Prostate gland (tissue), 2 donors: ENCODE results near the gene DUSP28. TPM values are rescaled to one million over a fixed set of nuclear protein-coding genes. Genes with fewer than 3 reads are reported as not detected.
"Not testable (repeated sequence)": the region's sequence is repeated elsewhere in the genome, so short reads cannot be mapped to it uniquely, and the experiment has no call there.

ENCODE experiments used
- DNase-seq: peaks from one replicate; pipeline ENCODE4 v3.0.0-alpha.2; 2019; ENCODE audit warnings: low spot score
- H3K27ac ChIP-seq, 2 donors: fragments of 200-600 bp; sonication (generic); 2 replicates each; pipeline ENCODE4 v1.5.1; 2017 to 2019
- H3K27me3 ChIP-seq: fragments of 200-600 bp; sonication (generic); replicated peaks from 2 replicates; pipeline ENCODE4 v1.5.1; 2019; ENCODE audit not compliant: insufficient read depth
- H3K36me3 ChIP-seq, 2 donors: fragments of 200-600 bp; sonication (generic); 1 replicate in 1 of 2; 2 replicates in 1 of 2; pipeline versions ENCODE4 v1.5.1 to v1.8.1; 2017 to 2019
- H3K4me1 ChIP-seq: fragments of 200-600 bp; sonication (generic); replicated peaks from 2 replicates; pipeline ENCODE4 v1.5.1; 2019
- H3K4me3 ChIP-seq, 2 donors: fragments of 200-600 bp; sonication (generic); 2 replicates each; pipeline ENCODE4 v1.5.1; 2017 to 2019
- H3K9me3 ChIP-seq: fragments of 200-600 bp; sonication (generic); 2 replicates; pipeline ENCODE4 v1.5.1; 2017
- POLR2A ChIP-seq: fragments of 450-650 bp; IDR thresholded peaks from one replicate; pipeline ENCODE4 v1.6.1; 2016; ENCODE audit warnings: antibody characterized with exemption, mild to moderate bottlenecking
- POLR2AphosphoS5 ChIP-seq: sonication (generic); formaldehyde crosslinking; IDR thresholded peaks from one replicate; pipeline ENCODE4 v1.6.1; 2017; ENCODE audit warnings: antibody characterized with exemption
- WGBS: methylation state at CpG from one replicate; pipeline ENCODE4 v1.1.5; 2018; 5-methylcytosine and 5-hydroxymethylcytosine counted together
- intact Hi-C: fragments of 100-400 bp; cut with DNase I; formaldehyde crosslinking; loops from one replicate; pipeline ENCODE4 v1.14.2; 2022
- total RNA-seq, 2 donors: library from RNA; depleted of rRNA; stranded (reverse); fragments of >200 nt; gene quantifications; one replicate each; pipeline ENCODE4 v1.1.0, GENCODE V29; 2016
- TF ChIP-seq, protein P1 (sequence below), 4 experiments: fragments of 200-600 bp in 2 of 4; fragments of 450-650 bp in 2 of 4; sonication (generic) in 2 of 4; IDR thresholded peaks; 1 replicate in 3 of 4; 2 replicates in 1 of 4; pipeline ENCODE4 v1.5.1; 2016 to 2019; ENCODE audit warnings: antibody characterized with exemption in 4 of 4, mild to moderate bottlenecking in 2 of 4, moderate library complexity in 2 of 4

Gene DUSP28
- total RNA-seq, 2 donors from 2014 or later, result 18.4 to 18.6 TPM

DNA sequence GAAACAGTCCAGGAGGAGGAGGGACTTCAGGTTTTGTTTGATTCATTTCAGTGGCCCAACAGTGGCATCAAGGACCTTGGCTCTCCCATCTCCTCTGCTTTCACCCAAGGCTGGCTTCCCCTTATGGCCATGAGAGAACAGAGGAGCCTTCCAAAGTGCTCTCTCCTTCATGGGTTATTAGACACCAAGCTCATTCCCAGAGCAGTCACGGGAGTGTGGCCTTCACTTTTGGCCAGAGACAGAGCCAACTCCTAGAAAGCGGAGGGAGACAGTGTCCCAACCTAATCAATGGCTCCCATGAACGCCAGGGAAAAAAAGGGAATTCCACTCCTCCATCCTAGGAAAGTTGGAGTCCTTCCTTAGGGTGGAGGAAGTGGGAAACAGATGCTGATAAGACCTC is 871 bp upstream of the DUSP28 start:
- no peaks in the 10 kb centered on the region for H3K9me3 ChIP-seq
- peaks cover 15% of the 10 kb centered on the region for H3K4me1 ChIP-seq
- DNase-seq, result no peak
- H3K27ac ChIP-seq, result no peak overlapping the region
- no peaks in the 10 kb centered on the region for H3K27me3 ChIP-seq
- intact Hi-C loops, result no loop called here
- H3K4me3 ChIP-seq, result no peak overlapping the region
- WGBS, result 89% methylated on average over 3 of the region's 3 CpGs
- H3K36me3 ChIP-seq, result no peaks in the 10 kb centered on the region
- TF ChIP-seq, protein P1, sequence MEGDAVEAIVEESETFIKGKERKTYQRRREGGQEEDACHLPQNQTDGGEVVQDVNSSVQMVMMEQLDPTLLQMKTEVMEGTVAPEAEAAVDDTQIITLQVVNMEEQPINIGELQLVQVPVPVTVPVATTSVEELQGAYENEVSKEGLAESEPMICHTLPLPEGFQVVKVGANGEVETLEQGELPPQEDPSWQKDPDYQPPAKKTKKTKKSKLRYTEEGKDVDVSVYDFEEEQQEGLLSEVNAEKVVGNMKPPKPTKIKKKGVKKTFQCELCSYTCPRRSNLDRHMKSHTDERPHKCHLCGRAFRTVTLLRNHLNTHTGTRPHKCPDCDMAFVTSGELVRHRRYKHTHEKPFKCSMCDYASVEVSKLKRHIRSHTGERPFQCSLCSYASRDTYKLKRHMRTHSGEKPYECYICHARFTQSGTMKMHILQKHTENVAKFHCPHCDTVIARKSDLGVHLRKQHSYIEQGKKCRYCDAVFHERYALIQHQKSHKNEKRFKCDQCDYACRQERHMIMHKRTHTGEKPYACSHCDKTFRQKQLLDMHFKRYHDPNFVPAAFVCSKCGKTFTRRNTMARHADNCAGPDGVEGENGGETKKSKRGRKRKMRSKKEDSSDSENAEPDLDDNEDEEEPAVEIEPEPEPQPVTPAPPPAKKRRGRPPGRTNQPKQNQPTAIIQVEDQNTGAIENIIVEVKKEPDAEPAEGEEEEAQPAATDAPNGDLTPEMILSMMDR (IDR thresholded peaks at IDR 0.05), result no peak
- TF ChIP-seq POLR2AphosphoS5 (no peak), POLR2A (no peak)

DNA sequence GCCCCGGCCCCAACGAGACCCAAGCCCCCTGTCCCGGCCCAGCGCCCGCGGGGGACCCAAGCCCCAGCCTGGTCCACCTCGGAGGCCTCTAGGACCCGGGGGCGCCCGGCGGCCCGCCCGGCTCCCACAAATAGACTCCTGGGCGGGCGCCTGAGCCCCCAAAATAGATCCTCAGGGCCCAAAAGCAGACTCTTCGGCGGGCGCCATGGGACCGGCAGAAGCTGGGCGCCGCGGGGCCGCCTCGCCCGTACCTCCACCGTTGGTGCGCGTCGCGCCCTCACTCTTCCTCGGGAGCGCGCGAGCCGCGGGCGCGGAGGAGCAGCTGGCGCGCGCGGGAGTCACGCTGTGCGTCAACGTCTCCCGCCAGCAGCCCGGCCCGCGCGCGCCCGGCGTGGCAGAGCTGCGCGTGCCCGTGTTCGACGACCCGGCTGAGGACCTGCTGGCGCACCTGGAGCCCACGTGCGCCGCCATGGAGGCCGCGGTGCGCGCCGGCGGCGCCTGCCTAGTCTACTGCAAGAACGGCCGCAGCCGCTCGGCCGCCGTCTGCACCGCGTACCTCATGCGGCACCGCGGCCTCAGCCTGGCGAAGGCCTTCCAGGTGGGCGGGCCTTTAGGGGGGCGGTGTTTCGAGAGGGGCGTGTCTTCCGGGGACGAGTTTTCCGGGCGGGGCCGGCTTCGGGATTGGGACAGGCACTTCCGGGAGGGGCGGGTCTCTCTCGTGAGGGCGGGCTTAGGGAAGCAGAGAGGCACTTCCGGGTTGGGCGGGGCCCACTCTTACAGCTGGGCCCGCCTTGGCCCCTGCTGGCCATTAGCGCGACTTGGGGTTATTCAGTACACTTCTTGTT is 545 bp downstream of the DUSP28 start:
- no peaks in the 10 kb centered on the region for H3K36me3 ChIP-seq
- no peaks in the 10 kb centered on the region for H3K27me3 ChIP-seq
- H3K4me1 ChIP-seq, result peaks cover 16% of the 10 kb centered on the region
- intact Hi-C loops, result loop anchor here (2.0 to 10.0 kb wide), 2 partner anchors 26 to 106 kb away; partner anchors contain the start of gene CAPN10
- TF ChIP-seq, protein P1 (IDR thresholded peaks at IDR 0.05), result peak in 3 of 4 experiments; percentile 37 to 79 (median 62)
- peak; percentile 84 for TF ChIP-seq POLR2A
- TF ChIP-seq POLR2AphosphoS5, result peak; percentile 87
- H3K9me3 ChIP-seq, result no peaks in the 10 kb centered on the region
- H3K4me3 ChIP-seq, result peak overlapping the region; percentile 71 to 92
- under 1% methylated on average over 71 of the region's 101 CpGs for WGBS
- H3K27ac ChIP-seq, result peak overlapping the region; percentile 98 to 100
- DNase-seq, result peak; percentile 99

DNA sequence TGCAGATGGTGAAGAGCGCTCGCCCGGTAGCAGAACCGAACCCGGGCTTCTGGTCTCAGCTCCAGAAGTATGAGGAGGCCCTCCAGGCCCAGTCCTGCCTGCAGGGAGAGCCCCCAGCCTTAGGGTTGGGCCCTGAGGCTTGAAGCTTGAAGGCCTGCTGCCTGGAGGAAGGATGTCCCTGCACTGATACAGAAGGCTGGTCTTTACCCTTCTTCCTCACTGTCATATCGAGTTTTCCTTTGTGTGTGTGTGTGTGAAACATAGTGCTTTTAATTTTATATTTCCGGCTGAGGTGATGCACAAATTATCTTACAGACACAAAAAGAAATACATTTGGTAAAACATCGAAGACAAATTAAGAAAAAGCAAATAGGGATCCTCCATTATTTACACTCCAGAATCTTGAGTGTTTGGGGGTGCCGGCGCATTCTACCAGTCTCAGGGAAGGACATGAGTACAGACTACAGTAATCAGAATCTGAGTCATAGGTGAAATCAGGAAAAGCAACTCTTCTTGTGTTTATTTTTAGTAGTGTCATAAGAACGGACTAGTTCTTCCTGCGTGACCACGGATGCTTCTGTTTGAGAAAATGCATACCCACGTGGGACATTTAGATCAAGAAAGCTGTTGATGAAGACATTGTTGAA is 1.3 kb downstream of the DUSP28 start:
- TF ChIP-seq POLR2AphosphoS5, result peak; percentile 86
- TF ChIP-seq, protein P1 (IDR thresholded peaks at IDR 0.05), result peak in 1 of 4 experiments; percentile 4
- no peak for TF ChIP-seq POLR2A
- H3K27me3 ChIP-seq, result no peaks in the 10 kb centered on the region
- H3K27ac ChIP-seq, result peak overlapping the region; percentile 98 to 100
- H3K4me1 ChIP-seq, result peaks cover 22% of the 10 kb centered on the region
- H3K4me3 ChIP-seq, result peak overlapping the region; percentile 71 to 92
- intact Hi-C loops, result loop anchor here (2.0 to 10.0 kb wide), 2 partner anchors 25 to 107 kb away; partner anchors contain the start of gene CAPN10
- WGBS, result 20% methylated on average over 14 of the region's 14 CpGs
- DNase-seq, result peak; percentile 54
- H3K9me3 ChIP-seq, result no peaks in the 10 kb centered on the region
- no peaks in the 10 kb centered on the region for H3K36me3 ChIP-seq

DNA sequence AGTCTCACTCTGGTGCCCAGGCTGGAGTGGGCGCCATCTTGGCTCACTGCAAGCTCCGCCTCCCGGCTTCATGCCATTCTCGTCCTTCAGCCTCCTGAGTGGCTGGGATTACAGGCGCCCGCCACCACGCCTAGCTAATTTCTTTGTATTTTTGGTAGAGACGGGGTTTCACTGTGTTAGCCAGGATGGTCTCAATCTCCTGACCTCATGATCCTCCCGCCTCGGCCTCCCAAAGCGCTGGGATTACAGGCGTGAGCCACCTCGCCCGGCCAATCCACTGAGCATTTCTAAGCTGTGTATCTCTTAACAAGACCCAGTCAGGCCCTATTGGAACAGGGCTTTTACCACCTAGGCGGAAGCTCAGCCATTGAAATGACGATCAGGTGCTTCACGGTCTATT is 3.1 kb downstream of the DUSP28 start:
- not testable (repeated sequence) for H3K9me3 ChIP-seq, H3K36me3 ChIP-seq, H3K27me3 ChIP-seq, H3K4me3 ChIP-seq, DNase-seq
- peaks cover 28% of the 10 kb centered on the region for H3K4me1 ChIP-seq
- H3K27ac ChIP-seq, result peak overlapping the region in 1 of 2 donors; percentile 98
- WGBS, result 92% methylated on average over 17 of the region's 17 CpGs
- intact Hi-C loops, result loop anchor here (10.0 kb wide), 1 partner anchor 108 kb away; no protein-coding TSS in a partner anchor

DNA sequence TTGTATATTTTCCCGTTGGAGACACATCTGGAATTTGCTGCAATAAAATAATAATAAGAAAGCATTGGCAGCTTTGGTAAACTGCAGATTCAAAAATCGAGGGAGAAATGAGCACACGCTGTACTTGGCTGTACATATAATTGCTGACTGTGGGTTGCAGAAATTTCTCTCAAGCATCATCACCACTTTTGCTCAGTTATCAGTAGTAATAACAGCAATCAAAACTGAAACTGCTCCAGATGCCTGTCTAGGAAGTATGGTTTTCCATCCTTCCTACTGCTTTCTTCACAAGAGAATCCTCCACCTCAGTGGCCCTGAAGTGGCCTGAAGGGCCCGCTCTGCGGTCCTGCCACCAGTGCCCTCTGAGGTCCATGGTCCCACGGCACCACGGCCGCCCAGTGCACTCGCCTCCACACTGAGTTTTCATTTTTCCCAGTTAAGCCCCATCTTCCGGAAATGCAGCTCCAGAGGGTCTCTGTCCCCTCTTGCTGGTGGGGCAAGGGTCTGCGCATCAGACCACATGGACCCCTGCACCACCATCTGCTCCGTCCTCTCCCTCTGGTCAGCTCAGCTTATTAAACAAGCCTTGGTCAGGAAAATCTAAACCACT is 3.9 kb downstream of the DUSP28 start:
- Histone ChIP-seq H3K27me3 (no peaks in the 10 kb centered on the region), H3K27ac (peak overlapping the region in 1 of 2 donors; percentile 19), H3K9me3 (no peaks in the 10 kb centered on the region), H3K4me1 (peaks cover 28% of the 10 kb centered on the region), H3K36me3 (no peaks in the 10 kb centered on the region), H3K4me3 (no peak overlapping the region)
- no peak for DNase-seq
- intact Hi-C loops, result loop anchor here (10.0 kb wide), 1 partner anchor 109 kb away; no protein-coding TSS in a partner anchor
- TF ChIP-seq, protein P1 (IDR thresholded peaks at IDR 0.05), result no peak
- 86% methylated on average over 12 of the region's 12 CpGs for WGBS
